ENCODE measurements around the gene FAM3D.
"Not testable (repeated sequence)": the region's sequence is repeated elsewhere in the genome, so short reads cannot be mapped to it uniquely, and the experiment has no call there.

GRCh38 chr3:58696813-58697212 is 30.2 kb upstream of the FAM3D start:
- TF ChIP-seq CTCF (IDR thresholded peaks at IDR 0.05; ENCODE audit: low read depth, low read length, missing input control); REST (IDR thresholded peaks at IDR 0.05): not testable (repeated sequence)
